Endothelial cell of umbilical vein (primary cell): Measurements from ENCODE around the gene RHEBL1. TPM values are rescaled to one million over a fixed set of nuclear protein-coding genes. Genes with fewer than 3 reads are reported as not detected.

Experiments
- BruUV-seq: library from RNA; stranded (reverse); fragments of 400-500 nt; replicated peaks from 2 replicates; lab custom pipeline; 2021; lab: Mats Ljungman, UMichigan
- CTCF ChIA-PET: fragments of 300-600, 350-600 bp; sonication (Branson Sonifier 250); formaldehyde crosslinking; loops from one replicate; lab custom pipeline; 2021; ENCODE audit warnings: antibody characterized with exemption, inconsistent platforms; lab: Charles Lee
- POLR2A ChIA-PET: fragments of 300-600, 350-600 bp; sonication (Branson Sonifier 250); formaldehyde crosslinking; loops from one replicate; lab custom pipeline; 2021; ENCODE audit warnings: antibody characterized with exemption, inconsistent platforms; lab: Charles Lee
- DNase-seq: peaks from one replicate; pipeline ENCODE4 v3.0.0-alpha.2; 2011; ENCODE audit warnings: low read depth, low spot score
- FAIRE-seq: peaks from 2 replicates; lab custom pipeline; 2011; peaks lifted over from hg19 to GRCh38; lab: Jason Lieb, UNC
- H2AFZ ChIP-seq: 2 replicates; pipeline ENCODE4 v1.6.0; 2012; ENCODE audit warnings: low read depth, low read length, control low read depth, inconsistent platforms
- H3K27ac ChIP-seq: 2 replicates; pipeline ENCODE4 v1.5.1; 2011; ENCODE audit warnings: low read depth, mild to moderate bottlenecking, control low read depth, low read length, moderate library complexity; ENCODE audit not compliant: insufficient read depth
- H3K27me3 ChIP-seq, 2 experiments: 2 replicates each; pipeline versions ENCODE4 v1.6.0 to v1.6.1; 2011; ENCODE audit warnings: low read length in 2 of 2, mixed read lengths in 1 of 2; ENCODE audit not compliant: control insufficient read depth in 2 of 2, insufficient read depth in 2 of 2
- H3K36me3 ChIP-seq, 2 experiments: 2 replicates in 1 of 2; 3 replicates in 1 of 2; pipeline ENCODE4 v1.5.1; 2011; ENCODE audit warnings: low read length in 2 of 2, mild to moderate bottlenecking in 1 of 2, moderate library complexity in 1 of 2; ENCODE audit not compliant: control insufficient read depth in 2 of 2, insufficient read depth in 2 of 2; ENCODE audit errors: extremely low read depth in 1 of 2
- H3K4me1 ChIP-seq: 3 replicates; pipeline ENCODE4 v1.5.1; 2011; ENCODE audit warnings: mild to moderate bottlenecking, low read length; ENCODE audit not compliant: control insufficient read depth, insufficient read depth; ENCODE audit errors: extremely low read depth
- H3K4me2 ChIP-seq: 2 replicates; pipeline ENCODE4 v1.6.1; 2011; ENCODE audit warnings: low read length, control low read depth, mixed read lengths; ENCODE audit not compliant: insufficient read depth
- H3K4me3 ChIP-seq, 3 experiments: fragments of 200-600 bp in 1 of 3; sonication (generic), shearing (Covaris generic) in 1 of 3; replicated peaks in 1 of 3; 2 replicates each; pipeline ENCODE4 v1.5.1; 2011 to 2016; ENCODE audit warnings: control low read depth in 3 of 3, low read length in 3 of 3, mild to moderate bottlenecking in 2 of 3, inconsistent platforms in 1 of 3, low read depth in 1 of 3, moderate library complexity in 1 of 3; ENCODE audit not compliant: insufficient read depth in 1 of 3
- H3K79me2 ChIP-seq: 2 replicates; pipeline ENCODE4 v1.6.0; 2012; ENCODE audit warnings: low read length, inconsistent platforms; ENCODE audit not compliant: control insufficient read depth, insufficient read depth
- H3K9ac ChIP-seq: replicated peaks from 2 replicates; pipeline ENCODE3; 2011; ENCODE audit warnings: low read length, control low read depth; ENCODE audit not compliant: insufficient read depth; ENCODE audit errors: extremely low read depth
- H3K9me1 ChIP-seq: replicated peaks from 3 replicates; pipeline ENCODE4 v1.6.0; 2011; ENCODE audit warnings: mild to moderate bottlenecking, low read length; ENCODE audit not compliant: control insufficient read depth, insufficient read depth; ENCODE audit errors: extremely low read depth
- H3K9me3 ChIP-seq: replicated peaks from 2 replicates; pipeline ENCODE4 v1.5.1; 2012; ENCODE audit warnings: low read length, inconsistent platforms; ENCODE audit not compliant: control insufficient read depth, insufficient read depth
- H4K20me1 ChIP-seq: replicated peaks from 2 replicates; pipeline ENCODE3; 2011; ENCODE audit warnings: mild to moderate bottlenecking, low read length; ENCODE audit not compliant: control insufficient read depth, insufficient read depth; ENCODE audit errors: extremely low read depth
- CTCF ChIP-seq, 2 donors: IDR thresholded peaks; 1 replicate in 1 of 2; 2 replicates in 1 of 2; pipeline ENCODE4 v1.5.1; 2011; ENCODE audit warnings: low read length in 2 of 2, mild to moderate bottlenecking in 2 of 2, moderate library complexity in 2 of 2, control low read depth in 1 of 2, inconsistent platforms in 1 of 2, low read depth in 1 of 2; ENCODE audit not compliant: insufficient read depth in 1 of 2; ENCODE audit errors: extremely low read depth in 1 of 2
- FOS ChIP-seq: IDR thresholded peaks from 2 replicates; pipeline ENCODE4 v1.6.1; 2011; ENCODE audit warnings: mild to moderate bottlenecking, low read length, moderate library complexity, borderline replicate concordance; ENCODE audit not compliant: insufficient read depth
- GATA2 ChIP-seq: IDR thresholded peaks from 2 replicates; pipeline ENCODE4 v1.7.0; 2011; ENCODE audit warnings: low read depth, mild to moderate bottlenecking, moderate library complexity, mixed read lengths, low read length; ENCODE audit not compliant: insufficient read length, insufficient read depth
- JUN ChIP-seq: IDR thresholded peaks from 2 replicates; pipeline ENCODE4 v1.6.1; 2011; ENCODE audit warnings: borderline replicate concordance, low read depth; ENCODE audit not compliant: insufficient read length, insufficient read depth
- MAX ChIP-seq: IDR thresholded peaks from 2 replicates; pipeline ENCODE4 v1.6.1; 2011; ENCODE audit not compliant: insufficient read depth, insufficient read length
- MYC ChIP-seq: IDR thresholded peaks from one replicate; pipeline ENCODE4 v1.6.1; 2011; ENCODE audit warnings: mild to moderate bottlenecking, low read depth, low read length
- POLR2A ChIP-seq: IDR thresholded peaks from 2 replicates; pipeline ENCODE4 v1.6.1; 2012; ENCODE audit warnings: low read depth, mild to moderate bottlenecking, control low read depth, low read length
- POLR2AphosphoS5 ChIP-seq: IDR thresholded peaks from 2 replicates; pipeline ENCODE4 v1.6.1; 2012; ENCODE audit warnings: low read depth, mild to moderate bottlenecking, control low read depth, low read length, moderate library complexity; ENCODE audit not compliant: insufficient read depth
- dilution Hi-C: fragments of 300-500 bp; cut with MboI; formaldehyde crosslinking; loops from one replicate; pipeline ENCODE4 v1.15.0; 2019; ENCODE audit warnings: low sequenced_read_pairs; ENCODE audit not compliant: extremely low pct_ligation_motif_present
- intact Hi-C: fragments of 100-400 bp; cut with micrococcal nuclease; formaldehyde crosslinking; loops from one replicate; pipeline ENCODE4 v1.10.0; 2022
- polyA plus RNA-seq, 4 experiments: library from polyadenylated mRNA; depleted of rRNA in 3 of 4; stranded (reverse) in 3 of 4; unstranded in 1 of 4; fragments of >200 nt; gene quantifications; 2 replicates each; pipeline versions ENCODE4 v1.2.1 to v1.2.3, GENCODE V29; 2011 to 2012; ENCODE audit warnings: missing spikeins in 1 of 4
- total RNA-seq: library from RNA; stranded (reverse); gene quantifications from 2 replicates; pipeline ENCODE4 v1.2.3, GENCODE V29; 2021

Gene RHEBL1
- total and polyA plus RNA-seq, 2 donors (not counting 3 experiments of a cell fraction or from before 2014, with no cell fraction given): 2.6 to 2.7 TPM

- Histone ChIP-seq H3K4me2 (peak overlapping the region; percentile 79), H3K4me3 (peak overlapping the region in 2 of 3 experiments; percentile 68 to 92), H3K9me3 (no peaks in the 10 kb centered on the region), H3K9ac (no peak overlapping the region), H3K27me3 (no peaks in the 10 kb centered on the region), H4K20me1 (no peaks in the 10 kb centered on the region), H3K9me1 (no peaks in the 10 kb centered on the region), H3K36me3 (peaks cover 5 to 20% of the 10 kb centered on the region in 2 experiments), H3K4me1 (peaks cover 36% of the 10 kb centered on the region), H3K79me2 (peaks cover 26% of the 10 kb centered on the region), H3K27ac (no peak overlapping the region), H2AFZ (no peak overlapping the region)
- CTCF ChIA-PET: interaction anchor here (1.2 to 5.7 kb wide), 9 partner anchors 10 to 117 kb away, joined by 3 to 56 read pairs (median 16); partner anchors contain the start of genes DHH and TUBA1B
- intact Hi-C loops: no loop called here
- dilution Hi-C loops: no loop called here
- no peak for FAIRE-seq
- DNase-seq: peak; percentile 33
- TF ChIP-seq CTCF (IDR thresholded peaks at IDR 0.05; ENCODE audit: extremely low read depth in 1 of 2, insufficient read depth in 1 of 2, low read depth in 1 of 2, low read length in 2 of 2) (no peak), GATA2 (no peak)
- no TSS peak for BruUV-seq
- POLR2A ChIA-PET: interaction anchor here (0.6 to 5.2 kb wide), 3 partner anchors 9 to 26 kb away, joined by 3 to 27 read pairs (median 8); partner anchors contain the start of gene TUBA1B
Measured at GRCh38 chr12:49108958-49109404, 39.2 kb upstream of the RHEBL1 start.

DNA sequence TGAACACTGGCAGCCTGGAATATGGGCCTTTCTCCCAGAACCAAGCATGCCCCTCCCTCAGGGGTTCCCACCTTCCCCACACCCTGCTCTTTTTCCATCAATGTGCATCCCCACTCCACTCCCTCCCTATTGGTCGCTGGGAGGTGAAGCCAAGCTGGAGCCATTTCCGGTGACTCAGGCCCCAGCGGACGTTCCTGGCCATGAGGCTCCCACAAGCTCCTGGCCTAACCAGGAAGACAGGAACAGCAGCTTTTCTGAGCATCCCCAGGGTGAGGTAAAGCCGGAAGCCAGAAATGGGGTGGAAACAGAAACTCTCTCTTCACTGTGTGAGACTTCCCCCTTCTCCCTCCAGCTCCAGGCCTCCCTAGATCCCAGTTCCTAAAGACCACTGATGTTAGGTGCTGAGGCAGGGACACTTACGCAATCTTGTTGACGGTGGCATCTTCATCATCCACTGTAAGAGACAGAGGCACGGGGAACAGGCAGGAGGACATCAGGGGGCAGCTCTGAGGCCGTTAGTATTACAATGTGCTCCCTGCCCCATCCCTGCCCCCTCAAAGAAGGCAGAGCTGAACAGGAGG, 35.8 kb upstream of the RHEBL1 start:
- TSS peak; percentile 63 for BruUV-seq
- dilution Hi-C loops (no loop called here), intact Hi-C loops (no loop called here)
- DNase-seq (peak; percentile 37), FAIRE-seq (peak; percentile 82)
- H3K36me3 ChIP-seq: peaks cover 12 to 49% of the 10 kb centered on the region in 2 experiments
- peaks cover 38% of the 10 kb centered on the region for H3K4me1 ChIP-seq
- peak overlapping the region; percentile 54 for H3K27ac ChIP-seq
- no peaks in the 10 kb centered on the region for H3K9me1 ChIP-seq
- ChIA-PET POLR2A (interaction anchor here (0.7 to 1.7 kb wide), 5 partner anchors 12 to 27 kb away, joined by 3 to 6 read pairs (median 4); partner anchors contain the start of genes DHH and TUBA1B), CTCF (interaction anchor here (0.5 to 10.7 kb wide), 15 partner anchors 7 to 130 kb away, joined by 3 to 188 read pairs (median 4); partner anchors contain the start of gene DHH)
- H3K27me3 ChIP-seq: no peaks in the 10 kb centered on the region
- TF ChIP-seq FOS (peak; percentile 31), GATA2 (no peak), MYC (no peak), MAX (no peak), POLR2A (no peak), JUN (no peak), POLR2AphosphoS5 (no peak), CTCF (IDR thresholded peaks at IDR 0.05; ENCODE audit: extremely low read depth in 1 of 2, insufficient read depth in 1 of 2, low read depth in 1 of 2, low read length in 2 of 2) (no peak)
- no peak overlapping the region for H3K4me2 ChIP-seq
- no peak overlapping the region for H3K4me3 ChIP-seq
- no peak overlapping the region for H2AFZ ChIP-seq
- H3K79me2 ChIP-seq: peaks cover 26% of the 10 kb centered on the region
- H3K9ac ChIP-seq: no peak overlapping the region
- H3K9me3 ChIP-seq: no peaks in the 10 kb centered on the region
- no peaks in the 10 kb centered on the region for H4K20me1 ChIP-seq
